Fibroblast of mammary gland (primary cell): ENCODE results near the gene C1GALT1C1.

ENCODE experiments used
- DNase-seq: peaks from one replicate; pipeline ENCODE4 v3.0.0-alpha.2; 2010; ENCODE audit warnings: low read depth
- H3K4me3 ChIP-seq: 2 replicates; pipeline ENCODE4 v1.5.1; 2011; ENCODE audit warnings: low read depth, mild to moderate bottlenecking, low read length, moderate library complexity; ENCODE audit not compliant: control insufficient read depth
- TF ChIP-seq, protein P1 (sequence below): conservative IDR thresholded peaks from 2 replicates; pipeline ENCODE4 v1.5.1; 2011; ENCODE audit warnings: low read depth, low read length, inconsistent platforms; ENCODE audit not compliant: control insufficient read depth, insufficient read depth

Gene C1GALT1C1

GRCh38 chrX:120603707-120604360 lies 26.0 kb downstream of the C1GALT1C1 start, which contains the start of gene MCTS1:
TSS of gene MCTS1 (plus strand) at chrX:120604101. CDS start at chrX:120604237, 136 bp downstream.
- DNase-seq = peak; percentile 96
- TF ChIP-seq, protein P1, sequence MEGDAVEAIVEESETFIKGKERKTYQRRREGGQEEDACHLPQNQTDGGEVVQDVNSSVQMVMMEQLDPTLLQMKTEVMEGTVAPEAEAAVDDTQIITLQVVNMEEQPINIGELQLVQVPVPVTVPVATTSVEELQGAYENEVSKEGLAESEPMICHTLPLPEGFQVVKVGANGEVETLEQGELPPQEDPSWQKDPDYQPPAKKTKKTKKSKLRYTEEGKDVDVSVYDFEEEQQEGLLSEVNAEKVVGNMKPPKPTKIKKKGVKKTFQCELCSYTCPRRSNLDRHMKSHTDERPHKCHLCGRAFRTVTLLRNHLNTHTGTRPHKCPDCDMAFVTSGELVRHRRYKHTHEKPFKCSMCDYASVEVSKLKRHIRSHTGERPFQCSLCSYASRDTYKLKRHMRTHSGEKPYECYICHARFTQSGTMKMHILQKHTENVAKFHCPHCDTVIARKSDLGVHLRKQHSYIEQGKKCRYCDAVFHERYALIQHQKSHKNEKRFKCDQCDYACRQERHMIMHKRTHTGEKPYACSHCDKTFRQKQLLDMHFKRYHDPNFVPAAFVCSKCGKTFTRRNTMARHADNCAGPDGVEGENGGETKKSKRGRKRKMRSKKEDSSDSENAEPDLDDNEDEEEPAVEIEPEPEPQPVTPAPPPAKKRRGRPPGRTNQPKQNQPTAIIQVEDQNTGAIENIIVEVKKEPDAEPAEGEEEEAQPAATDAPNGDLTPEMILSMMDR = no peak
- H3K4me3 ChIP-seq = peak within 1 kb of the TSS; percentile 78

- DNase-seq = no peak
- H3K4me3 ChIP-seq = no peak overlapping the region
- TF ChIP-seq, protein P1 = no peak
These were observed 44.2 kb downstream of the C1GALT1C1 start for GRCh38 chrX:120585702-120586101.
